Hematopoietic multipotent progenitor cell treated with erythropoietin and hydrocortisone succinate and interleukin-3 and kit ligand, for 6 days (in vitro differentiated cells): ENCODE results near the gene SLC17A4.

Source experiments
- DNase-seq: peaks from one replicate; pipeline ENCODE4 v3.0.0-alpha.2; 2015

SLC17A4 gene

GRCh38 chr6:25829375-25829774, 74.8 kb downstream of the SLC17A4 start:
- no peak for DNase-seq

- DNase-seq: no peak
Observed at GRCh38 chr6:25830458-25830857, 75.9 kb downstream of the SLC17A4 start.
